ENCODE results near the gene IFIT1B. TPM values are rescaled to one million over a fixed set of nuclear protein-coding genes. Genes with fewer than 3 reads are reported as not detected.

Gene IFIT1B
- total RNA-seq, 1 experiment from 2014 or later, result not detected

- Histone ChIP-seq H3K9me2 (ENCODE audit: insufficient read depth) (no peaks in the 10 kb centered on the region), H3K9ac (ENCODE audit: low read length) (no peak overlapping the region), H3K27ac (ENCODE audit: low read depth, low read length) (no peak overlapping the region), H3K36me3 (ENCODE audit: control insufficient read depth in 1 of 2, insufficient read depth in 2 of 2, low read length in 2 of 2) (no peaks in the 10 kb centered on the region), H3K27me3 (ENCODE audit: insufficient read depth, low read length) (no peaks in the 10 kb centered on the region), H3K4me3 (replicated peaks in 1 of 2; ENCODE audit: low read depth in 1 of 2, low read length in 2 of 2) (no peak overlapping the region), H3K79me2 (ENCODE audit: insufficient read depth, low read length) (no peaks in the 10 kb centered on the region), H3K4me1 (ENCODE audit: control insufficient read depth in 1 of 2, insufficient read depth in 2 of 2, low read length in 2 of 2) (no peaks in the 10 kb centered on the region), H3K4me2 (ENCODE audit: low read length) (no peak overlapping the region), H3K9me3 (ENCODE audit: control insufficient read depth in 1 of 2, insufficient read depth in 1 of 2, low read depth in 1 of 2, low read length in 2 of 2) (no peaks in the 10 kb centered on the region), H4K20me1 (ENCODE audit: insufficient read depth) (no peaks in the 10 kb centered on the region), H2AFZ (ENCODE audit: low read depth, low read length, poor library complexity, severe bottlenecking) (no peak overlapping the region)
- ATAC-seq (no peak), DNase-seq (ENCODE audit: low read depth, low spot score) (no peak)
- intact Hi-C loops (cut with micrococcal nuclease), result no loop called here
- TF ChIP-seq ZNF274 (IDR thresholded peaks at IDR 0.05; ENCODE audit: low read depth, low read length) (no peak), EGR1 (IDR thresholded peaks at IDR 0.05; ENCODE audit: low read depth) (no peak), YY1 (IDR thresholded peaks at IDR 0.05; ENCODE audit: extremely low read depth, insufficient replicate concordance, low read depth, low read length) (no peak), SRF (IDR thresholded peaks at IDR 0.05; ENCODE audit: low read depth) (no peak), CEBPB (IDR thresholded peaks at IDR 0.05; ENCODE audit: low read depth) (no peak), CBX3 (IDR thresholded peaks at IDR 0.05; ENCODE audit: low read depth) (no peak), CTCF (IDR thresholded peaks at IDR 0.05 in 2 of 3, conservative IDR thresholded peaks at IDR 0.05 in 1 of 3; ENCODE audit: borderline replicate concordance in 1 of 3, insufficient read depth in 1 of 3, low read depth in 2 of 3, low read length in 2 of 3) (no peak), FOSL1 (IDR thresholded peaks at IDR 0.05; ENCODE audit: low read depth) (no peak), ELF1 (IDR thresholded peaks at IDR 0.05; ENCODE audit: borderline replicate concordance, low read depth) (no peak), ATF3 (IDR thresholded peaks at IDR 0.05) (no peak), TCF7L2 (IDR thresholded peaks at IDR 0.05; ENCODE audit: borderline replicate concordance, extremely low read depth, insufficient read depth, insufficient read length) (no peak), ZBTB33 (IDR thresholded peaks at IDR 0.05; ENCODE audit: extremely low read depth, insufficient replicate concordance, low read length) (no peak), MAX (IDR thresholded peaks at IDR 0.05) (no peak), SP1 (IDR thresholded peaks at IDR 0.05; ENCODE audit: low read depth) (no peak), EZH2phosphoT487 (IDR thresholded peaks at IDR 0.05; ENCODE audit: borderline replicate concordance) (no peak), EZH2 (IDR thresholded peaks at IDR 0.05) (no peak), JUND (IDR thresholded peaks at IDR 0.05) (no peak), POLR2AphosphoS5 (IDR thresholded peaks at IDR 0.05; ENCODE audit: low read depth, low read length) (no peak), ZFX (IDR thresholded peaks at IDR 0.05) (no peak)
- ChIA-PET RAD21 (ENCODE audit: low non-redundant PET in 1 of 2, low total read pairs in 2 of 2, uncharacterized antibody in 2 of 2, unreplicated experiment in 2 of 2) (no interaction called here), CTCF (no interaction called here), POLR2A (no interaction called here)
- no TSS peak for BruUV-seq (replicated peaks)
These were observed 22.1 kb downstream of the IFIT1B start for GRCh38 chr10:89399956-89400355.

All from HCT116 (cell line).